GM23338 (cell line): ENCODE results near the gene AGPS. TPM values are rescaled to one million over a fixed set of nuclear protein-coding genes. Genes with fewer than 3 reads are reported as not detected.
"Not testable (repeated sequence)": the region's sequence is repeated elsewhere in the genome, so short reads cannot be mapped to it uniquely, and the experiment has no call there.

ENCODE experiments used
- ATAC-seq: fragments of 200-7000 bp; cut with Tn5 transposase; 3 replicates; pipeline ENCODE4 v1.9.1; 2020
- DNase-seq: peaks from one replicate; pipeline ENCODE4 v3.0.0-alpha.2; 2015; ENCODE audit warnings: low spot score
- H2AFZ ChIP-seq: fragments of 200-600 bp; sonication (generic); 2 replicates; pipeline ENCODE4 v1.8.0; 2016; ENCODE audit warnings: antibody characterized with exemption, mild to moderate bottlenecking, moderate library complexity
- H3F3A ChIP-seq: fragments of 200-600 bp; sonication (generic); replicated peaks from 2 replicates; pipeline ENCODE4 v1.8.0; 2017; ENCODE audit warnings: antibody characterized with exemption, mixed run types, low read depth
- H3K27ac ChIP-seq: fragments of 200-600 bp; sonication (generic); 2 replicates; pipeline ENCODE4 v1.6.1; 2016; ENCODE audit warnings: low read depth
- H3K27me3 ChIP-seq: fragments of 200-600 bp; sonication (generic); 2 replicates; pipeline ENCODE4 v1.8.0; 2016; ENCODE audit warnings: mild to moderate bottlenecking, mixed run types, moderate library complexity; ENCODE audit not compliant: insufficient read depth
- H3K36me3 ChIP-seq: fragments of 200-600 bp; sonication (generic); 2 replicates; pipeline ENCODE4 v1.8.0; 2016; ENCODE audit warnings: mild to moderate bottlenecking; ENCODE audit not compliant: insufficient read depth
- H3K4me1 ChIP-seq: fragments of 200-600 bp; sonication (generic); 2 replicates; pipeline ENCODE4 v1.8.0; 2016; ENCODE audit warnings: mild to moderate bottlenecking, moderate library complexity; ENCODE audit not compliant: insufficient read depth
- H3K4me2 ChIP-seq: fragments of 200-600 bp; sonication (generic); 2 replicates; pipeline ENCODE4 v1.7.1; 2017; ENCODE audit warnings: mixed run types
- H3K4me3 ChIP-seq: fragments of 200-600 bp; sonication (generic); 2 replicates; pipeline ENCODE4 v1.6.1; 2016; ENCODE audit warnings: mixed run types
- H3K79me2 ChIP-seq: fragments of 200-600 bp; sonication (generic); replicated peaks from 2 replicates; pipeline ENCODE4 v1.8.0; 2017; ENCODE audit warnings: mild to moderate bottlenecking; ENCODE audit not compliant: insufficient read depth
- H3K9me2 ChIP-seq: fragments of 200-600 bp; sonication (generic); 2 replicates; pipeline ENCODE4 v1.8.0; 2017; ENCODE audit not compliant: insufficient read depth
- H4K20me1 ChIP-seq: fragments of 200-600 bp; sonication (generic); replicated peaks from 2 replicates; pipeline ENCODE4 v1.8.0; 2017; ENCODE audit warnings: mild to moderate bottlenecking; ENCODE audit not compliant: insufficient read depth
- H3K27ac Mint-ChIP-seq: 2 replicates; pipeline ENCODE4 v1.8.0; 2020; ENCODE audit warnings: inconsistent platforms, mild to moderate bottlenecking, moderate library complexity, mixed read lengths
- H3K27me3 Mint-ChIP-seq: 3 replicates; pipeline ENCODE4 v1.8.0; 2022; ENCODE audit warnings: low read depth, mild to moderate bottlenecking, moderate library complexity, mixed read lengths, inconsistent platforms; ENCODE audit not compliant: insufficient read depth, poor library complexity
- H3K36me3 Mint-ChIP-seq: 3 replicates; pipeline ENCODE4 v1.8.0; 2021; ENCODE audit warnings: low read depth, mild to moderate bottlenecking, inconsistent platforms, moderate library complexity, mixed read lengths
- H3K4me1 Mint-ChIP-seq: 3 replicates; pipeline ENCODE4 v1.8.0; 2020; ENCODE audit warnings: mild to moderate bottlenecking, inconsistent platforms, mixed read lengths
- H3K4me3 Mint-ChIP-seq: 3 replicates; pipeline ENCODE4 v1.8.0; 2021; ENCODE audit warnings: moderate library complexity, mild to moderate bottlenecking, inconsistent platforms, mixed read lengths
- H3K9me3 Mint-ChIP-seq: 3 replicates; pipeline ENCODE4 v1.8.0; 2020; ENCODE audit warnings: moderate library complexity, mild to moderate bottlenecking, inconsistent platforms, mixed read lengths
- CREB1 ChIP-seq: fragments of 250-450 bp; sonication (Bioruptor Pico); IDR thresholded peaks from 2 replicates; pipeline ENCODE4 v1.5.0; 2020; ENCODE audit warnings: low read depth, mild to moderate bottlenecking, moderate library complexity
- EZH2 ChIP-seq: fragments of 200-600 bp; sonication (generic); IDR thresholded peaks from one replicate; pipeline ENCODE4 v1.8.0; 2017; ENCODE audit warnings: antibody characterized with exemption, mild to moderate bottlenecking, low read depth; ENCODE audit not compliant: unreplicated experiment
- EZH2phosphoT487 ChIP-seq: fragments of 200-600 bp; sonication (generic); IDR thresholded peaks from one replicate; pipeline ENCODE4 v1.8.1; 2018; ENCODE audit warnings: antibody characterized with exemption; ENCODE audit not compliant: unreplicated experiment
- JUNB ChIP-seq: IDR thresholded peaks from one replicate; pipeline ENCODE4 v1.6.1; 2016; ENCODE audit warnings: antibody characterized with exemption; ENCODE audit not compliant: unreplicated experiment
- NANOG ChIP-seq: IDR thresholded peaks from 2 replicates; pipeline ENCODE4 v1.6.1; 2016; ENCODE audit warnings: antibody characterized with exemption, borderline replicate concordance
- POLR2AphosphoS5 ChIP-seq: IDR thresholded peaks from 2 replicates; pipeline ENCODE4 v1.6.1; 2016; ENCODE audit warnings: antibody characterized with exemption, low read depth
- STAT1 ChIP-seq: IDR thresholded peaks from one replicate; pipeline ENCODE4 v1.6.1; 2016; ENCODE audit warnings: antibody characterized with exemption; ENCODE audit not compliant: unreplicated experiment
- ZNF114 ChIP-seq: fragments of 250-450 bp; sonication (Bioruptor Pico); IDR thresholded peaks from 2 replicates; pipeline ENCODE4 v1.5.0; 2020; ENCODE audit warnings: mild to moderate bottlenecking, moderate library complexity
- ZNF331 ChIP-seq: fragments of 250-450 bp; sonication (Bioruptor Pico); IDR thresholded peaks from 2 replicates; pipeline ENCODE4 v1.5.0; 2020; ENCODE audit warnings: low read depth, mild to moderate bottlenecking, moderate library complexity
- ZNF462 ChIP-seq: fragments of 250-450 bp; sonication (Bioruptor Pico); IDR thresholded peaks from 2 replicates; pipeline ENCODE4 v1.5.0; 2020; ENCODE audit warnings: mild to moderate bottlenecking, moderate library complexity
- polyA plus RNA-seq: library from polyadenylated mRNA; unstranded; fragments of >200 nt; fragmentation: Nextera tagmentation; extraction: Ambion mirVana; gene quantifications from 2 replicates; pipeline ENCODE4 v1.2.1, GENCODE V29; 2016
- total RNA-seq: library from RNA; depleted of rRNA; stranded (reverse); fragments of >200 nt; shearing (Covaris generic); gene quantifications from 2 replicates; pipeline ENCODE4 v1.2.3, GENCODE V29; 2014
- TF ChIP-seq, protein P1 (sequence below): IDR thresholded peaks from one replicate; pipeline ENCODE4 v1.6.1; 2018; ENCODE audit warnings: antibody characterized with exemption; ENCODE audit not compliant: unreplicated experiment
- TF ChIP-seq, protein P2 (sequence below), 2 experiments: fragments of 200-600 bp in 1 of 2; sonication (generic) in 1 of 2; conservative IDR thresholded peaks; 2 replicates each; pipeline versions ENCODE4 v1.5.1 to v1.6.1; 2016 to 2017; ENCODE audit warnings: antibody characterized with exemption in 2 of 2, low read depth in 2 of 2, mild to moderate bottlenecking in 2 of 2, moderate library complexity in 1 of 2

Gene AGPS
- total and polyA plus RNA-seq, 2 experiments from 2014 or later, result 14.6 to 73.2 TPM

GRCh38 chr2:177422271-177422670 is 29.7 kb downstream of the AGPS start:
- ATAC-seq (no peak), DNase-seq (no peak)
- peaks cover 23% of the 10 kb centered on the region for H3K36me3 Mint-ChIP-seq
- H3K4me3 ChIP-seq, result no peak overlapping the region
- H3K9me3 Mint-ChIP-seq, result peaks cover 4% of the 10 kb centered on the region; the same call in 2 of the 3 replicates
- H3K27ac Mint-ChIP-seq, result no peak overlapping the region
- H3K4me2 ChIP-seq, result no peak overlapping the region
- H3K9me2 ChIP-seq, result no peaks in the 10 kb centered on the region
- peaks cover 4% of the 10 kb centered on the region; the same call in 1 of the 2 replicates for H3K4me1 ChIP-seq
- H3K27me3 Mint-ChIP-seq, result peaks cover 2% of the 10 kb centered on the region
- no peaks in the 10 kb centered on the region for H3K27me3 ChIP-seq
- no peaks in the 10 kb centered on the region; the same call in 1 of the 2 replicates for H4K20me1 ChIP-seq
- TF ChIP-seq, protein P1, sequence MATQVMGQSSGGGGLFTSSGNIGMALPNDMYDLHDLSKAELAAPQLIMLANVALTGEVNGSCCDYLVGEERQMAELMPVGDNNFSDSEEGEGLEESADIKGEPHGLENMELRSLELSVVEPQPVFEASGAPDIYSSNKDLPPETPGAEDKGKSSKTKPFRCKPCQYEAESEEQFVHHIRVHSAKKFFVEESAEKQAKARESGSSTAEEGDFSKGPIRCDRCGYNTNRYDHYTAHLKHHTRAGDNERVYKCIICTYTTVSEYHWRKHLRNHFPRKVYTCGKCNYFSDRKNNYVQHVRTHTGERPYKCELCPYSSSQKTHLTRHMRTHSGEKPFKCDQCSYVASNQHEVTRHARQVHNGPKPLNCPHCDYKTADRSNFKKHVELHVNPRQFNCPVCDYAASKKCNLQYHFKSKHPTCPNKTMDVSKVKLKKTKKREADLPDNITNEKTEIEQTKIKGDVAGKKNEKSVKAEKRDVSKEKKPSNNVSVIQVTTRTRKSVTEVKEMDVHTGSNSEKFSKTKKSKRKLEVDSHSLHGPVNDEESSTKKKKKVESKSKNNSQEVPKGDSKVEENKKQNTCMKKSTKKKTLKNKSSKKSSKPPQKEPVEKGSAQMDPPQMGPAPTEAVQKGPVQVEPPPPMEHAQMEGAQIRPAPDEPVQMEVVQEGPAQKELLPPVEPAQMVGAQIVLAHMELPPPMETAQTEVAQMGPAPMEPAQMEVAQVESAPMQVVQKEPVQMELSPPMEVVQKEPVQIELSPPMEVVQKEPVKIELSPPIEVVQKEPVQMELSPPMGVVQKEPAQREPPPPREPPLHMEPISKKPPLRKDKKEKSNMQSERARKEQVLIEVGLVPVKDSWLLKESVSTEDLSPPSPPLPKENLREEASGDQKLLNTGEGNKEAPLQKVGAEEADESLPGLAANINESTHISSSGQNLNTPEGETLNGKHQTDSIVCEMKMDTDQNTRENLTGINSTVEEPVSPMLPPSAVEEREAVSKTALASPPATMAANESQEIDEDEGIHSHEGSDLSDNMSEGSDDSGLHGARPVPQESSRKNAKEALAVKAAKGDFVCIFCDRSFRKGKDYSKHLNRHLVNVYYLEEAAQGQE, result no peak
- TF ChIP-seq EZH2phosphoT487 (no peak), STAT1 (no peak), ZNF462 (no peak), ZNF331 (CRISPR knock-in tag) (no peak), POLR2AphosphoS5 (no peak), ZNF114 (CRISPR knock-in tag) (no peak), EZH2 (no peak), NANOG (no peak), JUNB (no peak), CREB1 (CRISPR knock-in tag) (no peak)
- TF ChIP-seq, protein P2, sequence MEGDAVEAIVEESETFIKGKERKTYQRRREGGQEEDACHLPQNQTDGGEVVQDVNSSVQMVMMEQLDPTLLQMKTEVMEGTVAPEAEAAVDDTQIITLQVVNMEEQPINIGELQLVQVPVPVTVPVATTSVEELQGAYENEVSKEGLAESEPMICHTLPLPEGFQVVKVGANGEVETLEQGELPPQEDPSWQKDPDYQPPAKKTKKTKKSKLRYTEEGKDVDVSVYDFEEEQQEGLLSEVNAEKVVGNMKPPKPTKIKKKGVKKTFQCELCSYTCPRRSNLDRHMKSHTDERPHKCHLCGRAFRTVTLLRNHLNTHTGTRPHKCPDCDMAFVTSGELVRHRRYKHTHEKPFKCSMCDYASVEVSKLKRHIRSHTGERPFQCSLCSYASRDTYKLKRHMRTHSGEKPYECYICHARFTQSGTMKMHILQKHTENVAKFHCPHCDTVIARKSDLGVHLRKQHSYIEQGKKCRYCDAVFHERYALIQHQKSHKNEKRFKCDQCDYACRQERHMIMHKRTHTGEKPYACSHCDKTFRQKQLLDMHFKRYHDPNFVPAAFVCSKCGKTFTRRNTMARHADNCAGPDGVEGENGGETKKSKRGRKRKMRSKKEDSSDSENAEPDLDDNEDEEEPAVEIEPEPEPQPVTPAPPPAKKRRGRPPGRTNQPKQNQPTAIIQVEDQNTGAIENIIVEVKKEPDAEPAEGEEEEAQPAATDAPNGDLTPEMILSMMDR (conservative IDR thresholded peaks at IDR 0.05; ENCODE audit: low read depth in 2 of 2), result no peak
- H2AFZ ChIP-seq, result no peak overlapping the region
- H3K79me2 ChIP-seq, result peaks cover 87% of the 10 kb centered on the region
- no peaks in the 10 kb centered on the region for H3F3A ChIP-seq
- H3K27ac ChIP-seq, result no peak overlapping the region
- H3K4me3 Mint-ChIP-seq, result no peak overlapping the region
- no peaks in the 10 kb centered on the region for H3K36me3 ChIP-seq
- H3K4me1 Mint-ChIP-seq, result peaks cover 13% of the 10 kb centered on the region; the same call in 2 of the 3 replicates

DNA sequence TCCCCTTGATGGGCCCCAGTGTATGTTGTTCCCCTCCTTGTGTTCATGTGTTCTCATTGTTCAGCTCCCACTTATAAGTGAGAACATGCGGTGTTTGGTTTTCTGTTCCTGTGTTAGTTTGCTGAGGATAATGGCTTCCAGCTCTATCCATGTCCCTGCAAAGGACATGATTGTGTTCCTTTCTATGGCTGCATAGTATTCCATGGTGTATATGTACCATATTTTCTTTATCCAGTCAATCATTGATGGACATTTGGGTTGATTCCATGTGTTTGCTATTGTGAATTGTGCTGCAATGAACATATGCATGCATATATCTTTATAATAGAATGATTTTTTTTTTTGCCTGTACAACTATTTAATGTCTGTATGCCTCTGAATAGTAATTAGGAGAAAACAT is 31.5 kb downstream of the AGPS start:
- Mint-ChIP-seq H3K9me3 (peaks cover 15% of the 10 kb centered on the region; the same call in 2 of the 3 replicates), H3K36me3 (peaks cover 42% of the 10 kb centered on the region)
- not testable (repeated sequence) for H3K4me1 ChIP-seq, H3K36me3 ChIP-seq, H4K20me1 ChIP-seq, ATAC-seq, H3K9me2 ChIP-seq, DNase-seq, H3F3A ChIP-seq, H3K4me1 Mint-ChIP-seq, H3K27me3 Mint-ChIP-seq, H3K27me3 ChIP-seq, H3K4me2 ChIP-seq, H3K4me3 ChIP-seq, H2AFZ ChIP-seq, H3K27ac Mint-ChIP-seq, H3K27ac ChIP-seq, H3K4me3 Mint-ChIP-seq
- H3K79me2 ChIP-seq, result peaks cover 87% of the 10 kb centered on the region
